GM18909 (cell line): ENCODE results near the gene P2RX6.
"Not testable (repeated sequence)": the region's sequence is repeated elsewhere in the genome, so short reads cannot be mapped to it uniquely, and the experiment has no call there.

Source experiments
- ATAC-seq: cut with Tn5 transposase; IDR thresholded peaks from one replicate; pipeline ENCODE4 v1.9.1; 2021; ENCODE audit warnings: mild to moderate bottlenecking; ENCODE audit not compliant: unreplicated experiment, poor library complexity

P2RX6 gene

DNA sequence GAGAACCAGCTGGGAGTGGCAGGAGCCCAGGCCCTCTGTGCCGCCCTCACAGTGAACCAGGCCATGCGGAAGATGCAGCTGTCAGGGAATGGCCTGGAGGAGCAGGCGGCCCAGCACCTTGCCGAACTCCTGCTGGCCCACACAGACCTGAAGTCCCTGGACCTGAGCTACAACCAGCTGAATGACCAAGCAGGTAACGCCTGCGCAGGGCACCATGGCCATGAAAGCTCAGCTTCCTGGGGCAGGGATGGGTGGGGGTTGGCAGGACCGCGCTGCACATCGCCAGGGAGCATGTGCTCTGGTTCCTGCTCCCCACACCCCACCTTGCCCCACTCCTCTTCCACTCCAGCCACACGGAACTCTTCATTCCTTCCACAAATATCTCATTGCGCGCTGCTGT lies 34.0 kb downstream of the P2RX6 start:
- not testable (repeated sequence) for ATAC-seq

DNA sequence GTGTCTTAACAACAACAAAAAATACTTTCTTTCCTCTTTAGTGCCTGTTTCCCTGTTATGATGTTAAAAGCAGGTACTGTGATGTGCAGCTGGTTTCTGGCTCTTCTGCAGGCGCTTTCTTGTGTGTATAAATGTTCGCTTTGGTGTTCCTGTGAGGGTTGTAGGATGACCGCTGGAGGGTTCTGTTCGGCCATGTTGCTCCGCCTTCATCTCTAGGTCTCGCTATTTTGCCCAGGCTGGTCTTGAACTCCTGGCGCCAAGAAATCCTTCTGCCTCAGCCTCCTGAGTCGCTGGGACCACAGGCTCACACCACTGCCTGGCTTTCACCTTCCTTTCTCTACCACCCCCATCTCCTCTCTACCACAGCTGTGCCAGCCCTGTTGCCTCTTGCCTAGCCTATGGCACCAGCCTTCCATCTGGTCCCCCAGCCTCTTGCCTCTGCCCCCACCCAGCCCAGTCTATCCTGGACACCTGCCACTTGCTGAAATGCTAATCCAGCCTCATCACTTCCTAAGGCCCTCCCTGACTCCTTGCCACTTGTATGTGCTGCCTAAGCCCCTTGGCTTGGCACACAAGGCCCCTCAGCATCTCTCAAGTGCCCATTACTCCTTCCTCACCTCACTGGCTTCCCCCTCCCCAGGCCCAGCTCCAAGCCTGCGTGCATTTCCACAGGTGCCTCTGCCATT lies 36.3 kb downstream of the P2RX6 start:
- no peak for ATAC-seq

DNA sequence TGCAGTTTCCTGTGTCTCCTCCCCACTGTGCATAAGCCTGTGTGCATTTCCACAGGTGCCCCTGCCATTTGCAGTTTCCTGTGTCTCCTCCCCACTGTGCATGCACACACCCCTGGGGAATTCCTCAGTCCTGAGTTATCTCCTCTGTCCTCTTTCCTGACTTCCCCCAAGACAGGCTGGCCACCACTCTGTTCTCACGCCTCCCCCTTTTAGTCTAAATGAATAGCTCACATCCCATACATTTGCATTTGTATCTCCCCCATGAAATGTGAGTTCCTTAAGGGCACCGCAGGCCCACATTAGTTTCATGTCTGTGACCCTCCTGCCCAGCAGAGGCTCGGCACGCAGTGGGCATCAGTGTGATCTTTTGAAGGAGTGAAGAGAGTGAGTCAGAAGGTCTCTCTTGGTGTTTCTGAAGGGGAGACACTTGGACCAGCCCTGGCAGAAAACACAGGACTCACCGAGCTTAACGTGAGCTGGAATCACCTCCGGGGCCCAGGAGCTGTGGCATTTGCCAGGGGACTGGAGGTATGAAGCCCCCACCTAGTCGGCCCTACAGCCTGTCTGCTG lies 37.0 kb downstream of the P2RX6 start:
- ATAC-seq: no peak

DNA sequence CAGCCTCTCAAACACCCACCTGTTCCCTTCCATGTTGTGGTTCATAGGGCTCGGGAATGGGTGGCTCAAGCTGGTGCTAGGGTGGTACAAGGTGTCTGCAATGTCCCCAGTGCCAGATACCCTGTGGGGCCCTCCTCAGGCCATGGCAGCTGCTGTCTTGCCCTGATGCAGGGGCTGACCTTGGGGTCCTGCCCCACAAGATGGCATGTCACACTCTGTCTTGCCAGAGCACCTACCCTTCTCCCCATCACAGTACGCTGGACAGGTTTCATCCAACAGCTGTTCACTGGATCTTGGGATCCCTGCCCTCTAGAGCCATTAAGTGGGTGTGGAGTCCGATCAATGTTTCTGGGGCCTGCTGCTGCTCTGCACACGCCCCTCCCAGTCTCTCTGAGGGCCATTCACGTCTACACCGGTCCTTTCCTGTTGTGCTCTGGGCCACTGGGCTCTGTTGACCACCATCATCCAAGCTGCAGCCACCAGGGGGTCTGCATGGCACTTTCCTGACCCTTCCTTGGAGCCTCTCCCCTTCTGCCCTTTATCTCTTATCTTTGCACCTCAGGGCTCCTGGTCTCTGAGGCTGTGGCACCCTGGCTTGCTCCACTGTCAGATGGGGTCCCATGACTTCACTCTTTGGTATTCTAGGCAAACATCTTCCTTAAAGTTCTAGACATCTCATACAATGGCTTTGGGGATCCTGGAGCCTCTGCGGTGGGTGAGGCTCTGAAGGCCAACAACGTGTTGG lies 37.9 kb downstream of the P2RX6 start:
- no peak for ATAC-seq

DNA sequence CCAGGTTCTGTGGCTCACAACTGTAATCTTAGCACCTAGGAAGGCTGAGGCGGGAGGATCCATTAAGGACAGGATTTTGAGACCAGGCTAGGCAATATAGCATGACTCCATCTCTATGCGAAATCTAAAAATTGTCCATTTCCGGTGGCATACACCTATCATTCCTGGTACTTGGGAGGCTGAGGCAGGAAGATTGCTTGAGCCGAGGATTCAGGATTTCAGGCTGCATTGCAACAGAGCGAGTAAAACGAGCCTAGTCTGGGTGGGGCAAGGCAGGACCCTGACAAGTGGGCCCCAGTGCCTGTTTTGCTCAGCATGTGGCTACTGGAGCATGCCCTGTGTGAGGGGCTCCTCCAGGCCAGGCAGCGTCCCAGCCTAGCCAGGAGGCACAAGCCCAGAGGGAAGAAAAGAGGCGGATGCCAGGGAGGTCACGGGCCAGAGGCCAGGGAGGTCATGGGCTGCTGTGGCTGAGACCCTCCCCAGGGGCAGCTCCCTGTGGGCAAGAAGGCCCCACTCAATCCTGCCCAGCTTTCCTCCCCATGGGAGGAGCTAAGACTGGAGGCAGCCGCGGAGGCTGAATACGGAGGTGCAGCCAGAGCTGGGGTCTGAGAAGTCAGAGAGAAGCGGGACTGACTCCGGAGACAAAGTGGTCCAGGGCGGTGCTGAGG lies 39.2 kb downstream of the P2RX6 start:
- ATAC-seq: no peak

DNA sequence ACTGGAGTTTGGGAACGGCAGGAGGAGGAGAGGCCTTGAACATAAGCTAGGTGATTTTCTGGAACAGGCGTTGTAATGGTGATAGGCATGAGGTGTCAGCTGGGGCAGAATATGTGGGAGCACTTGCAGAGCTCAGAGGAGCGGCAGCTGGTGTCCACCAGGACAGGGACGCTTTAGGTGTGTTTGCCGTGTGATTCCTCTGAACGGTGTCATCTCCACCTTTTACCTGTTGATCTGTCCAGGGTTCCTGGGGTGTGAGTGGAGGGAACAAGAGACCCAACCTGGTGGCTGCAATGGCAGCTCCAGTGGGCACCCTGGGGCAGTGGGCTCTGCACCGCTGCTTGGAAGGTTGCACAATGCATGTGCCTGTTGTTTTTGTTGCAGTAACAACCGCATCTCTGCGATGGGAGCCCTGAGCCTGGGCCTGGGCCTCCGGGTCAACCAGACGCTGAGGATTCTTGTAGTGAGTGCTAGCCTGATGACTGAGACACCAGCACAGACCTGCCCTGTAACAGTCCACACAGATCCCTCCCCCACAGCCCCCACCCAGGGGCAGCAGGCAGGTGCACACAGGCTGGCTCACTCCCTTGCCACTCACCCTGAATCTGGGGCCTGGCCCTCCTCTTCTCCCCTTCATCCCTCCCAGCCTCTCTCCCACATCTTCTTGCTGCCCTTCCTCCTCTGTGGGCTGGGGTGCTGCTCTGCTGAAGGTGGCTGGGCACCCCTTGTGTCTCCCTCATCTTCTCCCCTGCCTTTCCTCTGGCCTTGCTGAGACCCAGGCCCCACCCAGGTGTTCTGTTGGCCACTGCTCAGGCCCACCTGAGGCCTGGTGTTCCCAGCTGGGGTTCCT lies 40.0 kb downstream of the P2RX6 start:
- ATAC-seq: no peak

DNA sequence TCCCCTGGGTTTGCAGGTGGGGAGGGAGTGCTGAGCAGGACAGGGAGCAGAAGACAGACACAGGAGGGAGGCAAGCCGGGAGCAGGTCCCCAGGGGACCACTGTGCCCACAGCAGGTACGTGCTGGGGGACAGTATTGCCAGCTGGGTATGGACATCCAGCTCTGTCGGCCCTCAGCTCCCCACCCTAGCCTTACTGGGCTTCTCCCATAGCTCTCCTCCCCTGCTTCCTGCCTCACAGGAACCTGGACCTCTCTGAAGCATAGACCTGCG lies 40.5 kb downstream of the P2RX6 start:
- no peak for ATAC-seq

DNA sequence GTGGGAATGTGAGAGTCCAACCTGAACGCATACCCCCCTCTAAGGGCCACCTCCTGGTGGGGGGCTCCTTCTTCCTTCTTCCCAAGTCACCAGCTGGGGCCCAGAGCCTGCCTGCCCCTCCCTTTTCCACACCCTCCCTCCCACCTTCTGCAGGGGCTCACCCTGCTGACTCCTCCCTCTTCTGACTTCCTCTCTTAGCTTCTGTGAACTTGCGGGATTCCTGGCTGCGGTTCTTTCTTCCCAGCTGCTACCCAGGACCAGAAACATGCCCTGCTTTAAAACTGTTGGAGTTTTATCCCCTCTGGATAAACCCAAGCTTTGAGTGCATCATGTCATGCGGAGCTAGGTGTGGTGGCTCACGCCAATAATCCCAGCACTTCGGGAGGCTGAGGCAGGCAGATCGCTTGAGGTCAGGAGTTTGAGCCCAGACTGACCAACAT lies 40.9 kb downstream of the P2RX6 start:
- no peak for ATAC-seq

DNA sequence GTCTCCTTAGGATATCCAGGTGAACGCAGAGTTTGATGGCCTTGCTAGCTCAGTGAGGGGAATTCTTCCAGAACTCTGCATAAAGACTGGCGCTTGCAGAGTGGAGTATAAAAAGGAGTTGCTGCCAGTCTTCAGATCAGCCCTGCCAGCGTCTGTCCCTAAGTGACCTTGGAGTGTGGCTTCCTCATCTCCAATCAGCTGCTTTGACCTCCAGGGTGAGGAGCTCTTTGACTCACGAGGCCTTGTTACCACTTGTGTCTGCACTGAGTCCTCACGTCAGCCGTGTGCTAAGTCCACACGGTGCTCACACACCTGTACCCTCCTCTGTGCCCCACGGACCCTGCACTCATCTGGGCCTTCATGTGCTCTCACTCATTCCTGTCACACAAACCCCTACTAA lies 45.4 kb downstream of the P2RX6 start:
- not testable (repeated sequence) for ATAC-seq

DNA sequence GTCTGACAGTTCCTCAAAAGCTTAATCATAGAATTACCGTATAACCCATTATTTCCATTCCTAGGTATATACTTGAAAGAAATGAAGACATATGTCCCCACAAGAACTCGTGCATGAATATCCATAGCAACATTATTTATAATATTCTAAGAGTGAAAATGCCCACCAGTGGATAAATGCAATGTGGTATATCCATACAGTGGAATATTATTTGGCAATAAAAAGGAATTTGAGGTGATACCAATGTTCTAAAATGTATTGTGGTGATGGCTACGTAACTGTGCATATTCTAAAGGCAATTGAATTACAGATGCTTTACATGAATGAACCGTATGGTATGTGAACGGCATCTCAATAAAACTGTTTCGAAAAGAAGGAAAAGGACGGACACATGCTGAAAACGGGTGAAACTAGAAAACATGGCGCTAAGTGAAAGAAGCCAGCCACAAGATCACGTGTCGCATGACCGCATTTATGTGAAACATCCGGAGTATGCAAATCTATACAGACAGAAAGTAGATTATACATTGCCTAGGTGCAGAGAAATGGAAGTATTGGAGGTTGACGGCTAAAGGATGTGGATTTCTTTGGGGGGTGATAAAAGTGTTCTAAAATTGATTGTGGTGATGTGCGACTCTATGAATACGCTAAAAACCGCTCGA lies 46.8 kb downstream of the P2RX6 start:
- not testable (repeated sequence) for ATAC-seq

DNA sequence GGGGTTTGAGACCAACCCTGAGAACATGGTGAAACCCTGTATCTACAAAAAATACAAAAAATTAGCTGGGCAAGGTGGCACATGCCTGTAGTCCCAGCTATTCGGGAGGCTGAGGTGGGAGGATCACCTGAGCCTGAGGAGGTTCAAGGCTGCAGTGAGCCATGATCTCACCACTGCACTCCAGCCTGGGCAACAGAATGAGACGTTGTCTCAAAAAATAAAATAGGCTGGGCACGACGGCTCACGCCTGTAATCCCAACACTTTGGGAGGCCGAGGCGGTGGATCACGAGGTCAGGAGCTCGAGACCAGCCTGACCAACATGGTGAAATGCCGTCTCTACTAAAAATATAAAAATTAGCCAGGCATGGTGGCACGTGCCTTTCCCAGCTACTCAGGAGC lies 49.5 kb downstream of the P2RX6 start:
- not testable (repeated sequence) for ATAC-seq

DNA sequence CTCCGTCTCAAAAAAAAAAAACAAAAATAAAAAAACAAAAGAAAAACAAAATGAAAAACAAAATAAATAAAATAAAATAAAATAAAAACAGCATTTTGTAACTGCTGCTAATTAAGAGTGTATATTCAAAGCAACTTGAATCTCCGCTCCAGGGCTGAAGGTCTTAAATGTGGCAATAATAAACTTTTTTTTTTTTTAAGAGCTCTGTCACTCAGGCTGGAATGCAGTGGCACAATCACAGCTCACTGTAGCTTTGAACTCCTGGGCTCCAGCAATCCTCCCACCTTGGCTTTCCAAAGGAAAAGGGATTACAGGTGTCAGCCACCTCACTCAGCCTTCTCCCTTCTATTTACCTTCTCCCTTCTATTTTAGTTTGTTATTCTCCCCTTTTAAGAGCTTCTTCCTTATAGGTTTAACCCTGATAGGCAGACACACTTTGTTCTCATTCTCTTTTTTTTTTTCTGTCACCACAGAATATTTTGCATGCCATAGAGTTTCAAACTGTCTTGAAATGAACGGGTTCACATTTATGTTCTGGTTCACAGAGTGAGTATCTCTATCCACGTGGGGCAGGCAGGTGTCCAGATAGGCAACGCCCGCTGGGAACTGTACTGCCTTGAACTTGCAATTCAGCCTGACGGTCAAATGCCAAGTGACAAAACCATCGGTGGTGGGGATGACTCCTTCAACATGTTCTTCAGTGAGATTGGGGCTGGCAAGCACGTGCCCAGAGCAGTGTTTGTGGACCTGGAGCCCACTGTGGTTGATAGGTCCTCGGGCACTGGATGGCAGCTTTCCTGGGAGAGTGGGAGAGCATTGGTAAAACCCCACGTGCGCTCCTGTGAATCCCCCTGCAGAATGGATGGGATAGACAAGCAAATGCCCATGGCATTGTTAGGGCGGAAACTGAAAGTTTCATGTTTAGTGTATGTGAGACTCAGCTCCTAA lies 50.2 kb downstream of the P2RX6 start:
- no peak for ATAC-seq

DNA sequence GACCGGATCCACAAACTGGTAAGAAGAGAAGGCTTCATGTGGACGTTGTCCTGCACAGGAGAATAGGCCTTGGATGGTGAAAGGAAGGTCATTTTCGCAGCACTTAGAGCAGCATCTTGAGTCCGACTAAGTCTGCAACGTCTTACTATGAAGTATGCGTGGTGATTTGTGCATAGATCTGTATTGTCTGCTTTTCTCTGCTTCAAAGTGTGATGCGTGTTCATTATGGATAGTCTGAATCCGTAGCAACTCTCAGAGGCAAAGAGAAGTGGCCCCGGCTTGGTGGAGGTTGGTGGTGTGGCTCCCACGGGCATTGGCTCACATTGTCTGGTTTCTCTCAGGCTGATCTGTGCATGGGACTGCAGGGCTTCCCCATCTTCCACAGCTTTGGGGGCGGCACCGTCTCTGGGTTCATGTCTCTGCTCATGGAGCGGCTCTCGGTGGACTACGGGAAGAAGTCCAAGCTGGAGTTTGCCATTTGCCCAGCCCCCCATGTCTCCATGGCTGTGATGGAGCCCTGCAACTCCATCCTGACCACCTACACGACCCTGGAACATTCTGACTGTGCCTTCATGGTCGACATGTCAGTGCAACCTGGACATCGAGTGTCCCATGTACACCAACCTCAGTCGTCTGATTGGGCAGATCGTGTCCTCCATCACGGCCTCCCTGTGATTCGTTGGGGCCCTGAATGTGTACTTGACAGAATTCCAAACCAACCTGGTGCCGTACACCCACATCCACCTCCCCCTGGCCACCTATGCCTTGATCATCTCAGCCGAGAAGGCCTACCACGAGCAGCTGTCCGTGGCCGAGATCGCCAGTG lies 52.3 kb downstream of the P2RX6 start:
- ATAC-seq: no peak

DNA sequence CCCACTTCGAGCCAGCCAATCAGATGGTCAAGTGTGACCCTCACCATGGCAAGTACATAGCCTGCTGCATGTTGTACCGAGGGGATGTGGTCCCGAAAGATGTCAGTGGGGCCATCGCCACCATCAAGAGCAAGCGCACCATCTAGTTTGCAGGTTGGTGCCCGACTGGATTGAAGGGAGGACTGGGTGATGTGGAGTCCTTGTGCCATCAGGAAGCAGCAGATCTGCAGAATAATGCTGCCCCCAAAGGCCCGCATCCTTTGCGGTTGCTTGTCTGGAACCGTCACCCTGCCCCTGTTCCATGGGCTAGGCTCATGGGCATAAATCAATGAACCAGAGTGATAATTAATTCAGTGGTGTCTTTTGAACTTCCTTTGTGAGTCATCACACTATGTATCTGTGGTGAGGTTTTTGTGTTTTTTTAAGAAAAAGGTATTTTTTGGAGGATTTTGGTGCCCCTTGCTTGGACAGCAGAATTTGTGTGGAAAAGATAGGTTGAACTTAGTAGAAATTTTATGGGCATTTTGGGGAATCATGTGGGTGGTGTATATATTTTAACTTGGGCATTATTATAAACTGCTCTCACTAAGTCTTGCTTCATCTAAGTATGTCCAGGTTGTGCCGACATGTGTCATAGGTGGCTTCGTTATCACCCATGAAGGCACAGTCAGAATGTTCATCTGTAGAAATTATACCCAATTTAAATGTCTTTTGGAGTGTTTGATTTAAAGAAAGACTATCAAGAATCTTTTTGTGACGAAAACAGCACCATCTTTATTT lies 53.1 kb downstream of the P2RX6 start:
- ATAC-seq: no peak

DNA sequence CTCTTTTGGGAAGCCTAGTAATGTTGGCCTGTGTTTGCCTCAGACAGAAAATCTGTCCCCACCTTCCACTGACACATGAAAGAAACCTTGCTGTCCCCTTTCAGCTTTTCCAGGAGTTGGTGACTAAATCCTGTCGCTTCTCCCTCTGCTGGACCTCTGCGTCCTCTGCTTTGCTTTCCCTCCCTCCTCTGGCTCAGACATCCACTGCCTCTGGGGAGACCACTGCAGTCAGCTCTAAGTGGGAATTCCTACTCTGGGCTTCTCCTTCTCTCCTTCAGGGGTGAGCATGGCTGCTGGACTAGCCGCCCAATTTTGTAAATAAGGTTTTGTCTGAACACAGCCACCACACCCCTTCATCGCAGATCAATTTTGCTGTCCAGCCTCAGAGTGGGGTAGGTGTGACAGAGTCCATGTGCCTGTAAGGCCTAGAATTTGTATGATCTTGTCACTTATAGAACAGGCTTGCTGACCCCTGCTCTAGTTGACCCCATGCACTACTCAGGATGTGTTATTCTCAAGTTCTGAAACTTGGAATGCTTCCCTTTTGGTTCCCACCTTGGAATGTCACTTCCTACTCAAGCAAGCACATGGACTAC lies 53.8 kb downstream of the P2RX6 start:
- no peak for ATAC-seq

DNA sequence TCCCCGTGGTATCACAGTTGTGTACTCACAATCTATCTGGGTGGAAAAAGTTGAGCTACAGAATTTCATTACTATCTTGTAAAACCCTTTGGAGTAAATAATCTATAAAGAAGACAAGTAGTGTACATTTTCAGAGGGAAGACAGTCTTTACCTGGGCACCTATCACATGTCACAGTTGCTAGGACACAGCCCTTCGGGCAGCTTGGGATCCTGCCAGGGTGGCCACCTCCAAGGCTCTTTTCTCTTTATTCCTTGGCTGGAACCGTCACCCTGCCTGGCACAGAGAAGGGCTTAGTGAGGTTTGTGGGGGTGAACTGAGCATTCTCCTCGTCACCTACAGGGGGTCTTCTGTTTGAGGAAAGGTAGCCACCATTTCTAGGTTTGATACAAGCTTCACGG lies 54.4 kb downstream of the P2RX6 start:
- ATAC-seq: no peak
